ENCODE measurements around the gene USP35. TPM values are rescaled to one million over a fixed set of nuclear protein-coding genes. Genes with fewer than 3 reads are reported as not detected.
"Not testable (repeated sequence)": the region's sequence is repeated elsewhere in the genome, so short reads cannot be mapped to it uniquely, and the experiment has no call there.

The USP35 gene
- total RNA-seq, 1 donor = 3.8 TPM

DNA sequence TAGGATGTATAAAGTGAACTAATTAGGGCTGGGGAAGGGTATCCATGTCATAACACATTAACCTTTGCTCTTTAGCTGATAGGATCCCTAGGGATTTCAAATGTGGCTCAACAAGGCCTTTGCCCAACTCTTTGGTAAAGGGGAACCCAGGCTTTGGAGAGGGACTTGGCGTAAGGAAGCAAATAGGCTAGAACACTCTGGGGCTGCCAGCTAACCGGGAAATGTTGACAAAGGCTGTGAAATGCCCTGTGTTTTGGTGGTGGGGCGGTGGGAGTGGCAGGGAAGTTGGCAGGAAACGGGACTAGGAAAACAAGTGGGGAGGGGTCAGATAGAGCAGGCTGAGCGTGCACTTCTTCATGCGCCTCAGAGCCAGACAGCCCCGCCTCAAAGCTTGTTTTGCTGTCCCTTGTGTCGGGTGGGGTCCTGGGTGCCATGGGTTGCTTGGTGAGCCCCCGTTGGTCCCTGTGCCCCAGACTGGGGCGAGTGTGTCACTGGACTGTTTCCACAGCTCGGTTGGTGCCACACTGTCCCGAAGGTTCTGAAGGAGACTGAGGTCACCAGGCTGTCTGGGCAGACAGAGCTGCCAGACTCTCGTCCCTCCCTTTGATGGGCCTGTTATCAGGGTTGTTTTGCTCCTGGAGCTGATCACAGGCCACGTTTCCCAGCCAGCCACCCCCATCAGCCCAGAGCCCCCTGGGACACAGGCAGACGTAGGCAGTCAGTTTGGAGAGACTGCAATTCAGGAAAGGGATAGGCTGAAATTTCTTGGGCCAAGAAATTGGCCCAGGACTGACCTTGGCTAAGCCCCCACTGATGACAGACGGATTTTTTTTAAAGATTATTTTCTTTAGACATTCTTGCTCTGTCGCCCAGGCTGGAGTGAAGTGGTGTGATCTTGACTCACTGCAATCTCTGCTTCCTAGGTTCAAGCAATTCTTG is 19.9 kb upstream of the USP35 start:
- DNase-seq (ENCODE audit: low read depth in 2 of 3, low spot score in 2 of 3) = no peak

DNA sequence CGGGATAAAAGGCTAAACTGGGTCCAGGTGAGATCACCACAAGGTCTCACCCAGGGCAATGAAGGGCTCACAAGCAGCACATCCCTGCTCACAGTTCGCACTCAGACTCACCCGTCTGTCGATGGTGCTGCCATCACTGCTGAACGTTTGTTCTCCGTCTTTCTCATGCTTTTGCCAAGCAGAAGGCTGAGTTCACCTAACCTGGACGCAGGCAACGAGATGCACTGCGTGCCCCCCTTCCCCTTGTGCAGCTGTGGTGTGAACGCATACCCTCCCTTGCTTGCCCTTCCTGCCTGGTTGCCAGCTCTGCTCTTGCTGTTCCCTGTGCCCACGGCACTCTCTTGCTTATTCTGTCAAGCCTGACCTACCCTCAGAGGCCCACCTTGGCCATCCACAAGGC is 18.3 kb upstream of the USP35 start:
- no peak for DNase-seq (ENCODE audit: low read depth in 2 of 3, low spot score in 2 of 3)

DNA sequence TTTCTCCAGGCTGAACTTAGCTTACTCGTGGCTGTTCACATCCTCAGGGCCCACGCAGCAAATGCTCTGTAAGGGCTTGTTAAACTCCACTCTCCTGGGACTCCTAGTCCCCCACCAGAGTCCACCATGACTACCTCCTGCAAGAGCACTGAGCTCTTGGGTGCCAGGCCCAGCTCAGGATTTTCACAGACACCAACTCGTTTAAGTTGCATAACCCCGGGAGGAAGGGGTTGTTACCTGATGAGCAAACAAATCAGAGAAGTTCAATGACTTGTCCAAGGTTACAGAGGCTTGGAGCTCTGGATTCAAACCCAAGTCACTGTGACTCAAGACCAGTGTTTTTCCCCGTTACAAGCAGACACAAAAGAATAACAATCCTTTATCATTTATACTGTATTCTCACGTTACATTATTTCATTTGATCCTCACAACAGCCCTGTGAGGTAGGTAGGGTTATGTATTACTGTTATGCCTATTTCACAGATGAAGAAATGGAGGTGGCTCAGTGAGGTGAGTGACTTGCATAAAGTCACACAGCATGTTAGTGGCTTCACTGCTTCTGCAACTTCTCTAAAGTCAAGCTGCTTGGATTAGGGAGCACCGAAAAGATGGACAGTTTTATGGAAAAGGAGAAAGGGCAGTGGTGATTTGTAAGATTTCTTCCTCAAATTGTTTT is 17.7 kb upstream of the USP35 start:
- no peak for DNase-seq (ENCODE audit: low read depth in 2 of 3, low spot score in 2 of 3)

DNA sequence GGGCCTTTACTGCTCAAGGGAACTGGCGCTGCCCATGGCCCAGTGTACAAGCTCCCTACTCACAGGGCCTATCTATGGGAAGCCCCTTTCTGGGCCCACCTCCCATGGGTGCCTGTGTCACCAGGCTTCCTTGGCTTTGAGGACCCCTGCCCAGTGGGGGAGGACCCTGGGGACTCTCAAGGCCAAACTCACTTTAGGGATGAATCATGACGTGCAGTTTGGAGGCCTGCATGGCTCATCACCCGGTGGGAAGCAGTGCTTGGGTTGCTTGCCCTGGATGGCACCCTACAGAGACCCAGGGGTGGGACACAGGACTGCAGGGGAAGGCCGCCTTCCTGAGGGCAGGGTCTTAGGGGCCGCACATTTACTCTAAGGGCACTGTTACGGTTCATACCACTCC is 16.8 kb upstream of the USP35 start:
- DNase-seq (ENCODE audit: low read depth in 2 of 3, low spot score in 2 of 3) = no peak

DNA sequence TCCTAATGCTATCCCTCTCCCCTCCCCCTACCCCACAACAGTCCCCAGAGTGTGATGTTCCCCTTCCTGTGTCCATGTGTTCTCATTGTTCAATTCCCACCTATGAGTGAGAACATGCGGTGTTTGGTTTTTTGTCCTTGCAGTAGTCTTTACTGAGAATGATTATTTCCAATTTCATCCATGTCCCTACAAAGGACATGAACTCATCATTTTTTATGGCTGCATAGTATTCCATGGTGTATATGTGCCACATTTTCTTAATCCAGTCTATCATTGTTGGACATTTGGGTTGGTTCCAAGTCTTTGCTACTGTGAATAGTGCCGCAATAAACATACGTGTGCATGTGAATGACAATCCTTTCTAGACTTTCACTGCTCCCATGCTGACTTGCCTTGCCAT is 12.9 kb upstream of the USP35 start:
- DNase-seq (ENCODE audit: low read depth in 2 of 3, low spot score in 2 of 3) = not testable (repeated sequence)

- no peak for DNase-seq (ENCODE audit: low read depth in 2 of 3, low spot score in 2 of 3)
Observed at GRCh38 chr11:78176605-78177141, 12.0 kb upstream of the USP35 start.

DNA sequence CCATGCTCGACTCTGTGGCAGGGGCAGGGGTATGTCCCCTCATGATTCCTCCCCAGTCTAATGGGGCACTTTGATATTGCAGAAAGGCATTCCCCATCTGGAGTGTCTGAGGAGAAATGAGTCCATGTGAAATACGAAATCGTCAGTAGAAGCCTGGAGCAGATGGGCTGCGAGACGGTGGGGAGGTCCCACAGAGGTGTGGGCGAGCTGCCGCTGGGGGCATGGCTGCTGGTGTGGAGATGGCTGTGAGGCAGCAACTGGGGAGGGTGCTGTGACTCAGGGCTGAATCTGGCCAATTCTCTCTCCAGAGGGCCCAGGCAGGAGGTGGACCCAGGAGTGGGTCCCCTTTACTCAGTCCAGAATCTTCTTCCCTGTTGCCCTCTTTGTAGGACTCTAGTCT is 11.5 kb upstream of the USP35 start:
- no peak for DNase-seq (ENCODE audit: low read depth in 2 of 3, low spot score in 2 of 3)

DNA sequence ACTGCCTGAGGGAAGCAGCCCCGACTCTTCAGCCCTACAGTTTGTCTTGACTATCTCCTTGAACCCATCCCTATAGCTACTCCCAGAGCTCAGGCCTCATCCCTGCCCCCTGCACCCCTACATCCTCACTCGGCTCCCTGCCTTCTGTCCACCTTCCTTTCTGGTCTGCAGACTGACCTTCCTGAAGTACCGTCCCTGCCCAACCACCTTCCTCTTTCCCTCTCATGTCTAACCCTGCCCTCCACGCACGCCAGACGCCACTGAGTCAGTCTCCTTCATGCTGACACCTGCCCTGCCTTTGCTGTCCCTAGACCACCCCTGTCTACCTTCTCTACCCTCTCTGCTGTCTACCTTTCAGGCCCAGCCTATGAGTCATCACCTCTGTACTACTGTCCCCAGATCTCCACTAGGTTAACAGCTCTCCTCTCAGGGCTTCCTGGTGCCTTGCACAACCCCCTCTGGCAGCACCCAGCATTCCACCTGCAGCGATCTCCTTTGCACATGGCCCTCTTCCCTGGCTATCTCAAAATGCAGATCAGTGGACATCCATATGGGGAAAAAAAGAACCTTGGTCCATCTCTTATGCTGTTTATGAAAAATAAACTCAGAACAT is 9.2 kb upstream of the USP35 start:
- no peak for DNase-seq (ENCODE audit: low read depth in 2 of 3, low spot score in 2 of 3)

DNA sequence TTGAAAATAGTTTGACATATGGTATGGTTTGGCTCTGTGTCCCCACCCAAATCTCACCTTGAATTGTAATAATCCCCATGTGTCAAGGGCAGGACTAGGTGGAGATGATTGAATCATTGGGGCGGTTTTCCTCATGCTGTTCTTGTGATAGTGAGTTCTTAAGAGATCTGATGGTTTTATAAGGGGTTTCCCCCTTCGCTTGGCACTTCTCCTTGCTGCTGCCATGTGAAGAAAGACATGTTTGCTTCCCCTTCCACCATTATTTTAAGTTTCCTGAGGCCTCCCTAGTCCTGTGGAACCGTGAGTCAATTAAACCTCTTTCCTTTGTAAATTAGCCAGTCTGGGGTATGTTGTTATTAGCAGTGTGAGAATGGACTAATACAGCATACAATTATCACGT is 8.0 kb upstream of the USP35 start:
- DNase-seq (ENCODE audit: low read depth in 2 of 3, low spot score in 2 of 3) = no peak

- DNase-seq (ENCODE audit: low read depth in 2 of 3, low spot score in 2 of 3) = no peak
Observed at GRCh38 chr11:78181185-78181584, 7.5 kb upstream of the USP35 start.

- peak in 1 of 3 donors; percentile 94 for DNase-seq (ENCODE audit: low read depth in 2 of 3, low spot score in 2 of 3)
Observed at GRCh38 chr11:78187366-78188285, 1.1 kb upstream of the USP35 start.

DNA sequence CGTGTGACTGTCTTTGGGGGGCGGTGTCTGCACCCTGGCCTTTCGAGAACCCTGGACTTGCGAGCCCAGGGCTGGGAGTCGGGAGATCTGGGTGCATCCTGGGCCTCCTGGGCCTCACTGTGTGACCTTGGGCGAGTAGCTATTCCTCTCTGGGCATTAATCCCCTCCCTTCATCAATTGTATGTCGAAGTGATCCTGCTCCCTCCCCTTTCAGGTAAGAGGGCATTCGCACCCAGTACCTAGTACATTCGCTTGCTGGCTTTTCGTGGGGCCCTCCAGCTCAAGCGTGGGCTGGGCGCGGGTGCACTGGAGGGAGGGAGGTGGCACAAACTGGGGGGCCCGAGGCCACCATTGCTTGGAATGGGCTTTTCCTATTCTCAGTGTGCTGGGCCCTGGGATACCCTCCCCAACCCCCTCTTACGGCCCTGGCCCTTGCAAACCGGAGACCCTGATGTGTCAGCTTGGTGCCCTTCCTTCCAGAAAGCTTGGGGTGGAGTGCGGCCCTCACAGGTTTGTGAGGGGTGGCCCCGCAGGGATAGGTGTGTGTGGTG is 530 bp downstream of the USP35 start:
- DNase-seq (ENCODE audit: low read depth in 2 of 3, low spot score in 2 of 3) = no peak

GRCh38 chr11:78189851-78190250 is 1.1 kb downstream of the USP35 start:
- DNase-seq (ENCODE audit: low read depth in 2 of 3, low spot score in 2 of 3) = no peak

GRCh38 chr11:78190374-78190773 is 1.7 kb downstream of the USP35 start:
- no peak for DNase-seq (ENCODE audit: low read depth in 2 of 3, low spot score in 2 of 3)

- DNase-seq (ENCODE audit: low read depth in 2 of 3, low spot score in 2 of 3) = no peak
Observed at GRCh38 chr11:78190871-78191538, 2.3 kb downstream of the USP35 start.

- no peak for DNase-seq (ENCODE audit: low read depth in 2 of 3, low spot score in 2 of 3)
Observed at GRCh38 chr11:78192223-78192719, 3.6 kb downstream of the USP35 start.

- no peak for DNase-seq (ENCODE audit: low read depth in 2 of 3, low spot score in 2 of 3)
Observed at GRCh38 chr11:78192911-78193351, 4.2 kb downstream of the USP35 start.

DNA sequence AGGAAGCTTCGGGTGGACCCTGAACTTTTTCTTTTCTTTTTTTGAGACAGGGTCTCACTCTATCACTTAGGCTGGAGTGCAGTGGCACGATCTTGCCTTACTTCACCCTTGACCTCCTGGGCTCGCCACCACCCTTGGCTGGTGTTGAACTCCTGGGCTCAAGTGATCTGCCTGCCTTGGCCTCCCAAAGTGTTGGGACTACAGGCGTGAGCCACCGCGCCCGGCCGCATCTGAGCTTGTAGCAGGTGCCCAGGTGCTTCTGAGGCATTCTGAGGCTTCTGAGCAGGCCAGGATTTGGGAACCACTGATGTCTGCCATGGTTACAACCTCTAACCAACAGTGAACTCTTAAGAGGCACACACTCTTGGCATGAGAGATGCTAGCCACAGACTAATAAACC is 5.1 kb downstream of the USP35 start:
- DNase-seq (ENCODE audit: low read depth in 2 of 3, low spot score in 2 of 3) = no peak

DNA sequence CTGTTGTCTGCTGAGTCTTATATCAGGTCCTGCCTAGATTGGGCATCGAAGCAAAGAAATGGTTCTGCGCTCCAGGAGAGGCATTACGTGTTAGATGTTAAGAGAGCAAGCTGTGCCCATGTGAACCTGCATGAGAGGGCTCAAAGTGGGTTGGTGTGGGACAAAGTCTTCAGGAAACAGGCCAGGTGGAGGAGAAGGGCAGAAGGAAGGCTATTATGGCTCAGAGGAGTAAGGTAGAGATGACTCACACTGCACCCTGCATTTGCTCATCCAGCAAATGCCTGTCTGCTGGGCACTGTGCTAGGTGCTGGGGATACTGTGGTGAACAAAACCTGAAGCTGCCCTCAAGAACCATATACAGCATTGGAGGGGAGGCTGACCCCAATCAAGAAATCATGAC is 5.8 kb downstream of the USP35 start:
- DNase-seq (ENCODE audit: low read depth in 2 of 3, low spot score in 2 of 3) = no peak
